CD4-positive, alpha-beta T cell treated with Interleukin-2 at 100 ng/mL for 4 hours (primary cell): ENCODE data around the gene OR52I2.

Experiments used
- DNase-seq: peaks from one replicate; pipeline ENCODE4 v3.0.0-alpha.2; 2020; ENCODE audit warnings: low spot score

Gene OR52I2

DNA sequence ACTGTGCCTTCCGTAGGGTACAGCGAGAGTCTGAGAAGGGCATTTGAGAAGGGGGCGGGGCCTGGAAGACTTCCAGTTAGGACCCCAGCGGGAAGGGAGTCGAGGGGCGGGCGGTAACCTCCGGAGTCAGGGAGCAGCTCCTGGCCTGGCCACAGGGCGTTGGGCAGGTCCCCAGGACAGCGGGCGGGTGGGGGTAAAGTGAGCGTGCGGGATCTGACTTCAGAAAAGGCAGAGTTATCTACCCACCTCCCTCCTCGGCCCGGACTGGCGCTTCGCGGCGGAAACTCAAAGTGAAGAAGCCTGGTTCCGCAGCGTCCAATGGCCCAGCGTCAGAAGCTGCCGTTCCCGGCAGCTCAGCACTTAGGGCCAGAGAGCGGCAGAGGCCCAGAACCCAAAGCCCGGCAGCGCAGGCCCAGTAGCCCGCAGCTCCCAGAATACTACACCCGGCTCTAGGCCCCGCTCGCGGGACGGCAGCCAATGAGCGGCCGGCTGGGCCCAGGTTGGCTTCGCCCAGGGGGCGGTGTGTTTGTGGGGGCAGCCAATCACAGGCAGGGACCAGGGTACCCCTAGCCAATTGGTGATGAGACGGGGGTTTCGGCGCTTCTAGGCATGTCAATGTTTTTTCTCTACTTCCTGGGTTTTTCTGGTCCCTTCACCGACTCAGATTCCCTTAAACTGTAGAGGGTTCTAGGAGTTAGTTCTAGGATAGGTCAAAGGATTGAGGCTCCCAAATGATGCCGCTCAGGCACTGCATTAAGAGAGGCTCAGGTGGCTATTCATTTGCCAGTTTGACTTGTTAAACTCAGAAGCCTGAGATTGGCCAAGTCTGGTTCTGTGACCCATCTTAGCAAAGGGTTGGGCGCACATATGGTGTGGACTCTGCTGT lies 26.5 kb downstream of the OR52I2 start, which contains the start of gene TRIM68:
TSS of gene TRIM68 (minus strand) at position 451 of the 886 bp plus-strand sequence. CDS start 2,727 bp downstream, outside the sequence.
- peak; percentile 97 for DNase-seq

- DNase-seq = peak; percentile 23
Measured at GRCh38 chr11:4610258-4610935, 28.9 kb downstream of the OR52I2 start.

DNA sequence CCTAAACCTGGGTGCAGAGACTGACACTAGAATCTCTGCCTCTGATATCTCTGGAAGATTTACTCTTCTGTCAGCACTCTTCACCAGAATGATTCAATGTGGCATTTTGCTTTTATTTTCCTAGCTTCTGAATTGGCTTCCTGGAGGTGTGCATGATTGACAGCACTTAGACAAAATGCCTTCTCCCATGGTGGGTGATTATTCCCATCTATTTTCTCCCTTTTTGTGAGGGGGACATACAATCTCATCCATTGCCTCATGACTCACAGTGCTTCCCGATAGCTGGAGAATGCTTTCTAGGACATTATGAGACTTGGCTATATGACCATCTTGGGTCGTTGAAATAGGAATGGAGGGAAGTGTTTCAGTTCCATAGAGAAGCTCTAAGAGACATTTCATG lies 30.4 kb downstream of the OR52I2 start:
- no peak for DNase-seq

DNA sequence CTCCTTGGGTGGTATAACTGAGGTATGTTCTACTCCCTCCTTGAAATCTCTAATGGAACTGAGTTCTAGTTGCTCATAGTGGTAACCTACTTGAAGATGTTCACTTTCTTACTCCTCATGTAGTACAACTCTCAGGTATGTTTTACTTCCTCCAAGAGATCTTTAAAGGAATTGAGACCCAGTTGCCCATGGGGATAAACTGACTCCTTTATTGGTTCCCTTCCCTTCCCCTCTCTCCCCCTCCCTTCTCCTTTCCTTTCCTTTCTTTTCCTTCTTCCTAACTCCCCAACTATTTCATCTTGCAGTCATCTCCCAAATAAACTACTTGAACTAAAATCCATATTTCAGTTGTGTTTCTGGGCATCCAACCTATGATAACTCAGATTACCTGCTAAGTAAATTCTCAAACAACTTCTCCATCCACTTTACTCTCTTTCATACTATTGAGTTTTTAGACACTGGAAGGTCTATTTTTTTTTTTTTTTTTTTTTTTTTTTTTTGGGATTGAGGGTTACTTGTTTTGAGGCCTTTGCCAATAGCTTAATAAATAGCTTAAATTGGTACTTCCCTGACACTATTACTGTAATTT lies 34.4 kb downstream of the OR52I2 start:
- no peak for DNase-seq

GRCh38 chr11:4619514-4619913 lies 38.0 kb downstream of the OR52I2 start:
- DNase-seq = no peak

- peak; percentile 34 for DNase-seq
Measured at GRCh38 chr11:4626207-4627099, 44.9 kb downstream of the OR52I2 start.

GRCh38 chr11:4636136-4636535 lies 54.6 kb downstream of the OR52I2 start:
- DNase-seq = no peak

DNA sequence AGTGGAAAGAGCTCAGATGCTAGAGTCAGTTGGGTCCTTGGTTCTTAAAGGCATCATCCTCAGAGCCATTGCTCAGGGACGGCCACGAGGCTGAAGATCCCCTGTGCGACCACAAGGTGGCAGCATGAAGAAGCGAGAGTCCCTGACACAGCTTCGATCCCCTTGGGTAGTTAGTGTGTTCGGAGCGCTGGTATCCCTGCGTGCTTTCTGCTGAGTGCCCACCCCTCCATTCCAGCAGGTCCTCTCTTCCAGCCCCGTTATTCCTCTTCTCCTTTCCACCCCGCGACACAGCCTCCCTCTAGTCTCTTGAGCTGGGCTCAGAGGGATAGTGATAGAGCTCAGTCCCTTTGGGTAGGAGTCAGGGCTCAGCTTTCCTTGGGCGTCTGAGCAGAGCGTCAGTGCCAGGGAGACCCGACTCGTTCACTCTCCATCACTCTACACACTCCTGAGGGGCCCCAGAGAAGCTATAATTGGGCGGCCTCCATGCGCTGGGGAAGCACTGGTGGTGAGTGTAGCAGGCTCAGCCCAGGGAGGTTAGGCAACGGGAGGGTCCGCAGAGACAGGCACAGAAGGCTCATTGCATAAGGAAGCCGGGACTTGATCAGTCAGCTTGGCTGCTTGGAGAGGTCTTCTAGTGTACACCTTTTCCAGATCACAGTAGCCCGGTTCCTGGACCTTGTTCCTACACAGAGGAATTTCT lies 55.6 kb downstream of the OR52I2 start, which contains the start of gene OR51D1:
TSS of gene OR51D1 (plus strand) at position 516 of the 700 bp plus-strand sequence. CDS start 2,314 bp downstream, outside the sequence.
- peak; percentile 69 for DNase-seq

DNA sequence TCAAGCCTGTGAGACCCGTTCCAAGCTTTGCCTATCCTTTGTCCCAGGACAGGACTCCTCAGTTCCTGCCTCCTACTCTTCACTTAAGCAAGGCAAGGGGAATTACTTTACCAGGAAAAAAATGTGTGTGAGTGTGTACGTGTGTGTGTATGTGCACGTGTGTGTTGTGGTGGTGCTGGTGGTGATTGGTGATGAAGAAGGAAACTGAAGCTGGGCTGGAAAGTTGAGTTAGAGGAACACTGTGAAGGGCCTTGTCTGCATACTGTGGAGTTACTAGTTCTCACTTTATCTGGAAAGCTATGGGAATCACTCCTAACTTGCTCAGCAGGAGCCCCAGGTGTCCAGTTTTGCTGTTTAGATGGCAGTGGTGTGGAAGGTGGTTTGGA lies 56.1 kb downstream of the OR52I2 start:
- DNase-seq = no peak

- no peak for DNase-seq
Measured at GRCh38 chr11:4639931-4640330, 58.4 kb downstream of the OR52I2 start.

DNA sequence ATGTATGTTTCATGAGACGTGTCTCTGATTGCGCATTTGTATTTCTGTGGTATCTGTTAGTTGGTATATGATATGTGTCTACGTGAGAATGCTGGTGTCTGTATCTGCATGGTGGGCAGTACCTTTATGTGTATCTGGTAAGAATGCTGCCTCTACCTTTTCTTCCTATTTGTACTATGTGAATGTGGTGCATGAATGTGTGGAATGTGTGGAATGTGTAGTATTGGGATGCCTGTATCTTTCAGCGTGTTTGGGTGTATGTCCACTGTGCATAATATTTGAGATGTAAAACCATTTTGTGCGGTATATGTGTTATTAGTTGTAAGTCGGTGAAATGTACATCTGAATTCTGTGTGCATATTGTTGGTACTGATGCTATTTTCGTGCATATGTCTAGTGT lies 60.0 kb downstream of the OR52I2 start:
- DNase-seq = no peak

GRCh38 chr11:4642043-4642442 lies 60.5 kb downstream of the OR52I2 start:
- no peak for DNase-seq
